Sigmoid colon (tissue), 7 donors: ENCODE measurements around the gene PPWD1. TPM values are rescaled to one million over a fixed set of nuclear protein-coding genes. Genes with fewer than 3 reads are reported as not detected.

ENCODE experiments used
- DNase-seq: peaks from one replicate; pipeline ENCODE4 v3.0.0-alpha.2; 2019
- H3K27ac ChIP-seq, 4 donors: fragments of 200-600 bp; sonication (generic); one replicate each; pipeline ENCODE4 v1.5.1; 2016 to 2019; ENCODE audit warnings: mild to moderate bottlenecking in 1 of 4
- H3K27me3 ChIP-seq, 3 donors: fragments of 200-600 bp; sonication (generic); one replicate each; pipeline ENCODE4 v1.5.1; 2019; ENCODE audit warnings: mild to moderate bottlenecking in 1 of 3
- H3K36me3 ChIP-seq, 4 donors: fragments of 200-600 bp; sonication (generic); one replicate each; pipeline ENCODE4 v1.5.1; 2016 to 2019
- H3K4me1 ChIP-seq, 4 donors: fragments of 200-600 bp; sonication (generic); one replicate each; pipeline ENCODE4 v1.5.1; 2017 to 2019
- H3K4me3 ChIP-seq, 4 donors: fragments of 200-600 bp; sonication (generic); one replicate each; pipeline ENCODE4 v1.5.1; 2017 to 2019; ENCODE audit warnings: mild to moderate bottlenecking in 2 of 4, moderate library complexity in 1 of 4
- H3K9me3 ChIP-seq, 4 donors: fragments of 200-600 bp in 3 of 4; sonication (generic) in 3 of 4; one replicate each; pipeline versions ENCODE4 v1.5.1 to v1.6.1; 2013 to 2019
- EP300 ChIP-seq, 4 donors: sonication (generic); formaldehyde crosslinking; IDR thresholded peaks; one replicate each; pipeline ENCODE4 v1.6.1; 2017; ENCODE audit warnings: antibody characterized with exemption in 4 of 4
- POLR2A ChIP-seq, 2 donors: fragments of 450-650 bp; IDR thresholded peaks; one replicate each; pipeline ENCODE4 v1.6.1; 2016; ENCODE audit warnings: antibody characterized with exemption in 2 of 2, mild to moderate bottlenecking in 2 of 2, moderate library complexity in 2 of 2
- POLR2AphosphoS5 ChIP-seq, 4 donors: sonication (generic); formaldehyde crosslinking; IDR thresholded peaks; one replicate each; pipeline ENCODE4 v1.6.1; 2017; ENCODE audit warnings: antibody characterized with exemption in 4 of 4
- WGBS, 2 donors: extraction: QIAGEN DNeasy Blood & Tissue Kit; methylation state at CpG; one replicate each; pipeline ENCODE4 v1.1.7; 2013; 5-methylcytosine and 5-hydroxymethylcytosine counted together
- intact Hi-C: fragments of 100-400 bp; cut with DNase I; formaldehyde crosslinking; loops from one replicate; pipeline ENCODE4 v1.15.1; 2023
- polyA plus RNA-seq, 3 donors: library from polyadenylated mRNA; stranded (reverse); fragments of 200-250 nt; gene quantifications; one replicate each; pipeline ENCODE4 v1.2.3, GENCODE V29; 2013
- total RNA-seq, 4 donors: library from RNA; depleted of rRNA; stranded (reverse); fragments of >200 nt; gene quantifications; one replicate each; pipeline ENCODE4 v1.1.0, GENCODE V29; 2016
- TF ChIP-seq, protein P1 (sequence below), 4 experiments: fragments of 450-650 bp in 3 of 4; fragments of 200-600 bp in 1 of 4; IDR thresholded peaks; one replicate each; pipeline ENCODE4 v1.5.1; 2016 to 2019; ENCODE audit warnings: antibody characterized with exemption in 4 of 4, mild to moderate bottlenecking in 3 of 4, moderate library complexity in 2 of 4
- donor health status: healthy with polysubstance abuse.
- donor health status: Bipolar disorder and iron deficiency.
- donor health status: healthy.

The PPWD1 gene
- total and polyA plus RNA-seq, 7 donors, result 9.7 to 91.1 (median 50.2) TPM

DNA sequence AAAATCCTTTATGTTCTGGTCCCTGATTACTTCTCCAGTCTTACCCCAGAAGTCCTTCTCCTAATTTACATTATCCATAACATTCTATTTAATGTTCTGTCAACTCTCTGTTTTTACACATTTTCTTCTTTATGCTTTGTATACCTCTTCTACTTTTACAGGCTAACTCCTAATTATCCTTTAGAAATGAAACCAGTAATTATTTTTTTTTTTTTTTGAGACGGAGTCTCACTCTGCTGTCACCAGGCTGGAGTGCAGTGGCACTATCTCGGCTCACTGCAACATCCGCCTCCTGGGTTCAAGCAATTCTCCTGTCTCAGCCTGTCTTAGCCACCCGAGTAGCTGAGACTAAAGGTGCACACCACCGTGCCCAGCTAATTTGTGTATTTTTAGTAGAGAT is 9.2 kb upstream of the PPWD1 start:
- no peak overlapping the region for H3K4me3 ChIP-seq
- H3K36me3 ChIP-seq, result no peaks in the 10 kb centered on the region
- intact Hi-C loops, result no loop called here
- no peak overlapping the region for H3K27ac ChIP-seq
- 86% methylated on average over 5 of the region's 5 CpGs for WGBS, 2 donors
- no peak for DNase-seq
- H3K27me3 ChIP-seq, result no peaks in the 10 kb centered on the region
- no peak for TF ChIP-seq EP300 (IDR thresholded peaks at IDR 0.05)
- TF ChIP-seq, protein P1, sequence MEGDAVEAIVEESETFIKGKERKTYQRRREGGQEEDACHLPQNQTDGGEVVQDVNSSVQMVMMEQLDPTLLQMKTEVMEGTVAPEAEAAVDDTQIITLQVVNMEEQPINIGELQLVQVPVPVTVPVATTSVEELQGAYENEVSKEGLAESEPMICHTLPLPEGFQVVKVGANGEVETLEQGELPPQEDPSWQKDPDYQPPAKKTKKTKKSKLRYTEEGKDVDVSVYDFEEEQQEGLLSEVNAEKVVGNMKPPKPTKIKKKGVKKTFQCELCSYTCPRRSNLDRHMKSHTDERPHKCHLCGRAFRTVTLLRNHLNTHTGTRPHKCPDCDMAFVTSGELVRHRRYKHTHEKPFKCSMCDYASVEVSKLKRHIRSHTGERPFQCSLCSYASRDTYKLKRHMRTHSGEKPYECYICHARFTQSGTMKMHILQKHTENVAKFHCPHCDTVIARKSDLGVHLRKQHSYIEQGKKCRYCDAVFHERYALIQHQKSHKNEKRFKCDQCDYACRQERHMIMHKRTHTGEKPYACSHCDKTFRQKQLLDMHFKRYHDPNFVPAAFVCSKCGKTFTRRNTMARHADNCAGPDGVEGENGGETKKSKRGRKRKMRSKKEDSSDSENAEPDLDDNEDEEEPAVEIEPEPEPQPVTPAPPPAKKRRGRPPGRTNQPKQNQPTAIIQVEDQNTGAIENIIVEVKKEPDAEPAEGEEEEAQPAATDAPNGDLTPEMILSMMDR (IDR thresholded peaks at IDR 0.05), result no peak
- no peak for TF ChIP-seq POLR2AphosphoS5 (IDR thresholded peaks at IDR 0.05)
- no peak for TF ChIP-seq POLR2A (IDR thresholded peaks at IDR 0.05)
- no peaks in the 10 kb centered on the region for H3K9me3 ChIP-seq
- H3K4me1 ChIP-seq, result no peaks in the 10 kb centered on the region

DNA sequence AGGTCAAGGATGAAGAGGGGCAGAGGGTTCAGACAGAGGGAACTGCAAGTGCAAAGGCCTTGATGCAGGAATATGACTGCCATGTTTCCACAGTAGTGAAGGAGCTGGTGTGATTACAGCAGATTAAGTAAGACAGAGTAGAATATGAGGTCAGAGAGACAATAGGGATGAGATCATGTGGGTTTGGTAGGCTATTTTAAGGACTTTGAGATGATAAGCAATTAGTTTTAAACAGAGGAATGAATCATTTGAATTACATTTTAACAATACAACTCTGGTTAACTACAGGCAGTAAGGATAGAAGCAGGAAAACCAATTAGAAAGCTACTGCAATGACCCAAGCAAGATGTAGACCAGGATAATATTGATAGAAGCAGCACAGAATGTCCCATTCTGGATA is 7.8 kb upstream of the PPWD1 start:
- H3K36me3 ChIP-seq, result no peaks in the 10 kb centered on the region
- TF ChIP-seq POLR2AphosphoS5 (IDR thresholded peaks at IDR 0.05), result no peak
- TF ChIP-seq EP300 (IDR thresholded peaks at IDR 0.05), result no peak
- TF ChIP-seq, protein P1 (IDR thresholded peaks at IDR 0.05), result no peak
- TF ChIP-seq POLR2A (IDR thresholded peaks at IDR 0.05), result no peak
- intact Hi-C loops, result no loop called here
- no peak overlapping the region for H3K4me3 ChIP-seq
- H3K27ac ChIP-seq, result no peak overlapping the region
- H3K4me1 ChIP-seq, result no peaks in the 10 kb centered on the region
- no peaks in the 10 kb centered on the region for H3K9me3 ChIP-seq
- no peak for DNase-seq
- H3K27me3 ChIP-seq, result no peaks in the 10 kb centered on the region

DNA sequence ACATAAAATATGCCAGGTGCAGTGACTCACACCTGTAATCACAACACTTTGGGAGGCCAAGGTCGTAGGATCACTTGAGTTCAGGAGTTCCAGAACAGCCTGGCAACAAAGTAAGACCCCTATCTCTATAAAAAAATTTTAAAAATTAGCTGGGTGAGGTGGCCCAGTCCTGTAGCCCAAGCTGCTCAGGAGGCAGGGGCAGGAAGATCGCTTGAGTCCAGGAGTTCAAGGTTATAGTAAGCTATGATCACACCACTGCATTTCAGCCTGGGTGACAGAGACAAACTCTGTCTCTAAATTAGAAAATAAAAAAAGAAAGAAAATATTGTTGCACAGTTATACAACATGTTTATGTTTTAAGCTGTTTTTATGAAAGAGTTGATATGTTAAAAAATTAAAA is 6.9 kb upstream of the PPWD1 start:
- Histone ChIP-seq H3K27me3 (no peaks in the 10 kb centered on the region), H3K27ac (no peak overlapping the region), H3K9me3 (no peaks in the 10 kb centered on the region), H3K36me3 (no peaks in the 10 kb centered on the region), H3K4me1 (no peaks in the 10 kb centered on the region), H3K4me3 (no peak overlapping the region)
- WGBS, 2 donors, result 69 to 90% methylated on average over 2 of the region's 2 CpGs
- TF ChIP-seq EP300 (IDR thresholded peaks at IDR 0.05) (no peak), POLR2A (IDR thresholded peaks at IDR 0.05) (no peak)
- TF ChIP-seq, protein P1 (IDR thresholded peaks at IDR 0.05), result no peak
- no peak for DNase-seq
- intact Hi-C loops, result no loop called here

DNA sequence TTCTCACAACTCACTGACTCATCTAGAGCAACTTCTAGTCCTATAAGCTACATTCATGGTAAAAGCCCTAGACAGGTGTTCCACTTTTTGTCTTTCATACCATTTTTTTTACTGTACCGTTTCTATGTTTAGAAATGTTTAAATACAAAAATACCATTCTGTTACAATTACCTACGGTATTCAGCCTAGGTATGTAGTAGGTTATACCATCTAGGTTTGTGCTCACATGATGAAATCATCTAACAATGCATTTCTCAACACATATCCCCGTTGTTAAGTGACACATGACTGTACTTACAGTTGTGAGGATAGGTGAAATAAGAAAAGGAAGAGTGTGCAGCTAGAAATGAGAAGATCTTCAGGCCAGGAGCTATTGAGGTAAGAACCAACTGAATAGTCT is 6.4 kb upstream of the PPWD1 start:
- no peak overlapping the region for H3K4me3 ChIP-seq
- WGBS, 2 donors, result 87 to 90% methylated on average over 3 of the region's 3 CpGs
- TF ChIP-seq POLR2AphosphoS5 (IDR thresholded peaks at IDR 0.05) (no peak), EP300 (IDR thresholded peaks at IDR 0.05) (no peak), POLR2A (IDR thresholded peaks at IDR 0.05) (no peak)
- TF ChIP-seq, protein P1 (IDR thresholded peaks at IDR 0.05), result no peak
- no peaks in the 10 kb centered on the region for H3K27me3 ChIP-seq
- no peaks in the 10 kb centered on the region for H3K4me1 ChIP-seq
- DNase-seq, result no peak
- H3K27ac ChIP-seq, result no peak overlapping the region
- no peaks in the 10 kb centered on the region for H3K36me3 ChIP-seq
- H3K9me3 ChIP-seq, result no peaks in the 10 kb centered on the region
- intact Hi-C loops, result no loop called here

DNA sequence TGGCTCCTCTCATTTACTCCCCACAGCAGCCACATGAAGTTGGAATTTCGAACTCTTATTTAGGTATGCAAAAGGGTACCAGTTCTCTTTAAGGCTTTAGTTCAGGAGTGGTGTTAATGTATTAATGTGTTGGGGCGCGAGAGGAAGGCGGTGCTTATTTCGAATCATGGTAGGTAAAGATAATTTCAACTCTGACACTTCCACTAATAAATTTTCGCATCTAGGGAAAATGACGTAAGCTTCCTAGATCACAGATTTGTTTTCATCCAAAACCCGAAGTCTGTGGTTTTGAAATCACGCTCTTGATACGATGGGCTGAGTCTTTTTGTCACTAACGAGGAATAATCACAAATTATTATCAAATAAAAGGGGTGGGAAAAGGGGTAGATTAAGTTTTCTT is 681 bp downstream of the PPWD1 start:
- Histone ChIP-seq H3K36me3 (peaks cover 0 to 7% (median 0%) of the 10 kb centered on the region in 4 donors), H3K27me3 (no peaks in the 10 kb centered on the region), H3K27ac (peak overlapping the region; percentile 80 to 88 (median 87)), H3K9me3 (no peaks in the 10 kb centered on the region), H3K4me1 (peaks cover 0 to 29% (median 22%) of the 10 kb centered on the region in 4 donors), H3K4me3 (peak overlapping the region; percentile 75 to 91 (median 84))
- 4 to 6% methylated on average over 11 of the region's 11 CpGs for WGBS, 2 donors
- no peak for DNase-seq
- no peak for TF ChIP-seq POLR2AphosphoS5 (IDR thresholded peaks at IDR 0.05)
- TF ChIP-seq POLR2A (IDR thresholded peaks at IDR 0.05), result no peak
- TF ChIP-seq EP300 (IDR thresholded peaks at IDR 0.05), result no peak
- TF ChIP-seq, protein P1 (IDR thresholded peaks at IDR 0.05), result no peak
- intact Hi-C loops, result loop anchor here (2.0 to 10.0 kb wide), 4 partner anchors 61 to 799 kb away; partner anchors contain the start of genes ADAMTS6, CWC27, SHLD3 and SREK1
